Fibroblast of lung (primary cell): ENCODE results near the gene ZNF385B.

ENCODE experiments used
- CTCF ChIP-seq, 2 donors: IDR thresholded peaks in 1 of 2; conservative IDR thresholded peaks in 1 of 2; 1 replicate in 1 of 2; 2 replicates in 1 of 2; pipeline ENCODE4 v1.5.1; 2011 to 2012; ENCODE audit warnings: low read length in 2 of 2, control low read depth in 1 of 2, inconsistent platforms in 1 of 2, low read depth in 1 of 2, mild to moderate bottlenecking in 1 of 2
- EZH2 ChIP-seq: IDR thresholded peaks from 2 replicates; pipeline ENCODE4 v1.5.1; 2012; ENCODE audit warnings: low read length, control low read depth, mild to moderate bottlenecking; ENCODE audit errors: missing control alignments

- TF ChIP-seq CTCF (conservative IDR thresholded peaks at IDR 0.05 in 1 of 2, IDR thresholded peaks at IDR 0.05 in 1 of 2; ENCODE audit: low read depth in 1 of 2, low read length in 2 of 2) (no peak), EZH2 (no peak)
Measured at GRCh38 chr2:179467960-179468359, 393.5 kb downstream of the ZNF385B start.
